ENCODE results near the gene ZBTB5. TPM values are rescaled to one million over a fixed set of nuclear protein-coding genes. Genes with fewer than 3 reads are reported as not detected.
A peak's percentile ranks its signal among the peaks of the same experiment; 100 is the strongest.

ZBTB5 gene
- total and polyA plus RNA-seq, 2 of the 13 experiments (the other 11 are each of a cell fraction or from before 2014, with no cell fraction given) = 12.5 to 20.5 TPM

DNA sequence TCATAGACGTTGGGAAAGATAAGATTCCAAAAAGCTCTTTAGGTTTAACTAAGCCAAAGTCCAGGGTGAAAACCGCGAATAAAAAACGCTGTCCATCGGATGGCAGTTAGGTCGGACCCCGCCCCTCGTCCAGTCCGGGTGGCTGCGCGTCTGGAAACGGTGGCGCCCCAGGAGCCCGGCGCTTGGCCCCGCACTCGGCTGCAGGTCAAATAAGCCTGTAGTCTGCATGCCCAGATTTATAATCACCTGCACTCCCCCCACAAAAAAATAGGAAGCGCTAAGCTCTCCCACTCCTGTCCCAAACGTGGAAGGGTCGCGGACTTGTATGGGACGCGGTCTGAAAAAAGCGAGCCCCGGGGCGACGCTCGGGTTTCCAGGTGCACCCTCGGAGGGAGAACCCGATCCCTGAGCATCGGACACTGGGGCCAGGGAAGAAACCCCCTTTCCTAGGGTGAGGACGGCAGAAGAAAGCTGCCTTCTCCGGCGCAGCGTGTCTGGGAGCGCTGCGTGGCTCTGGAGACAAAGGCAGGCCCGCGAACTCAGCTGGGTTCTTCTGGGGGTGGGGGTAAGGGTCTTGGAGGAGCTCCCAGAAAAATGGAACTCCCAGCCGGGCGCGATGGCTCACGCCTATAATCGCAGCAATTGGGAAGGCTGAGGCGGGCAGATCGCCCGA, 923 bp upstream of the ZBTB5 start (continued):
- TF ChIP-seq, protein P1, sequence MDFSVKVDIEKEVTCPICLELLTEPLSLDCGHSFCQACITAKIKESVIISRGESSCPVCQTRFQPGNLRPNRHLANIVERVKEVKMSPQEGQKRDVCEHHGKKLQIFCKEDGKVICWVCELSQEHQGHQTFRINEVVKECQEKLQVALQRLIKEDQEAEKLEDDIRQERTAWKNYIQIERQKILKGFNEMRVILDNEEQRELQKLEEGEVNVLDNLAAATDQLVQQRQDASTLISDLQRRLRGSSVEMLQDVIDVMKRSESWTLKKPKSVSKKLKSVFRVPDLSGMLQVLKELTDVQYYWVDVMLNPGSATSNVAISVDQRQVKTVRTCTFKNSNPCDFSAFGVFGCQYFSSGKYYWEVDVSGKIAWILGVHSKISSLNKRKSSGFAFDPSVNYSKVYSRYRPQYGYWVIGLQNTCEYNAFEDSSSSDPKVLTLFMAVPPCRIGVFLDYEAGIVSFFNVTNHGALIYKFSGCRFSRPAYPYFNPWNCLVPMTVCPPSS (IDR thresholded peaks at IDR 0.05) = no peak
- TF ChIP-seq, protein P2, sequence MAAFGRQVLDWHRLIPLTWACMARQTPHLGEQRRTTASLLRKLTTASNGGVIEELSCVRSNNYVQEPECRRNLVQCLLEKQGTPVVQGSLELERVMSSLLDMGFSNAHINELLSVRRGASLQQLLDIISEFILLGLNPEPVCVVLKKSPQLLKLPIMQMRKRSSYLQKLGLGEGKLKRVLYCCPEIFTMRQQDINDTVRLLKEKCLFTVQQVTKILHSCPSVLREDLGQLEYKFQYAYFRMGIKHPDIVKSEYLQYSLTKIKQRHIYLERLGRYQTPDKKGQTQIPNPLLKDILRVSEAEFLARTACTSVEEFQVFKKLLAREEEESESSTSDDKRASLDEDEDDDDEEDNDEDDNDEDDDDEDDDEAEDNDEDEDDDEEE (CRISPR knock-in tag; IDR thresholded peaks at IDR 0.05) = 0 out of 2 replicates have a peak, but pooled peaks have one; percentile 19
- TF ChIP-seq, protein P3, sequence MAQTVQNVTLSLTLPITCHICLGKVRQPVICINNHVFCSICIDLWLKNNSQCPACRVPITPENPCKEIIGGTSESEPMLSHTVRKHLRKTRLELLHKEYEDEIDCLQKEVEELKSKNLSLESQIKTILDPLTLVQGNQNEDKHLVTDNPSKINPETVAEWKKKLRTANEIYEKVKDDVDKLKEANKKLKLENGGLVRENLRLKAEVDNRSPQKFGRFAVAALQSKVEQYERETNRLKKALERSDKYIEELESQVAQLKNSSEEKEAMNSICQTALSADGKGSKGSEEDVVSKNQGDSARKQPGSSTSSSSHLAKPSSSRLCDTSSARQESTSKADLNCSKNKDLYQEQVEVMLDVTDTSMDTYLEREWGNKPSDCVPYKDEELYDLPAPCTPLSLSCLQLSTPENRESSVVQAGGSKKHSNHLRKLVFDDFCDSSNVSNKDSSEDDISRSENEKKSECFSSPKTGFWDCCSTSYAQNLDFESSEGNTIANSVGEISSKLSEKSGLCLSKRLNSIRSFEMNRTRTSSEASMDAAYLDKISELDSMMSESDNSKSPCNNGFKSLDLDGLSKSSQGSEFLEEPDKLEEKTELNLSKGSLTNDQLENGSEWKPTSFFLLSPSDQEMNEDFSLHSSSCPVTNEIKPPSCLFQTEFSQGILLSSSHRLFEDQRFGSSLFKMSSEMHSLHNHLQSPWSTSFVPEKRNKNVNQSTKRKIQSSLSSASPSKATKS (CRISPR knock-in tag; IDR thresholded peaks at IDR 0.05) = no peak
- TF ChIP-seq HNRNPUL1 (IDR thresholded peaks at IDR 0.05; ENCODE audit: low read depth, low read length) (no peak), ZIK1 (CRISPR knock-in tag; IDR thresholded peaks at IDR 0.05; ENCODE audit: borderline replicate concordance, low read depth) (no peak), KLF12 (CRISPR knock-in tag; IDR thresholded peaks at IDR 0.05; ENCODE audit: borderline replicate concordance) (no peak; the same call in 1 of the 2 replicates), ONECUT2 (CRISPR knock-in tag; IDR thresholded peaks at IDR 0.05) (no peak), RFXAP (CRISPR knock-in tag; IDR thresholded peaks at IDR 0.05; ENCODE audit: borderline replicate concordance) (no peak), ZNF530 (CRISPR knock-in tag; IDR thresholded peaks at IDR 0.05; ENCODE audit: low read depth) (no peak), ZNF777 (CRISPR knock-in tag; IDR thresholded peaks at IDR 0.05) (peak; percentile 70), MLLT10 (CRISPR knock-in tag; IDR thresholded peaks at IDR 0.05) (no peak), DR1 (CRISPR knock-in tag; IDR thresholded peaks at IDR 0.05) (no peak)
- TF ChIP-seq, protein P4, sequence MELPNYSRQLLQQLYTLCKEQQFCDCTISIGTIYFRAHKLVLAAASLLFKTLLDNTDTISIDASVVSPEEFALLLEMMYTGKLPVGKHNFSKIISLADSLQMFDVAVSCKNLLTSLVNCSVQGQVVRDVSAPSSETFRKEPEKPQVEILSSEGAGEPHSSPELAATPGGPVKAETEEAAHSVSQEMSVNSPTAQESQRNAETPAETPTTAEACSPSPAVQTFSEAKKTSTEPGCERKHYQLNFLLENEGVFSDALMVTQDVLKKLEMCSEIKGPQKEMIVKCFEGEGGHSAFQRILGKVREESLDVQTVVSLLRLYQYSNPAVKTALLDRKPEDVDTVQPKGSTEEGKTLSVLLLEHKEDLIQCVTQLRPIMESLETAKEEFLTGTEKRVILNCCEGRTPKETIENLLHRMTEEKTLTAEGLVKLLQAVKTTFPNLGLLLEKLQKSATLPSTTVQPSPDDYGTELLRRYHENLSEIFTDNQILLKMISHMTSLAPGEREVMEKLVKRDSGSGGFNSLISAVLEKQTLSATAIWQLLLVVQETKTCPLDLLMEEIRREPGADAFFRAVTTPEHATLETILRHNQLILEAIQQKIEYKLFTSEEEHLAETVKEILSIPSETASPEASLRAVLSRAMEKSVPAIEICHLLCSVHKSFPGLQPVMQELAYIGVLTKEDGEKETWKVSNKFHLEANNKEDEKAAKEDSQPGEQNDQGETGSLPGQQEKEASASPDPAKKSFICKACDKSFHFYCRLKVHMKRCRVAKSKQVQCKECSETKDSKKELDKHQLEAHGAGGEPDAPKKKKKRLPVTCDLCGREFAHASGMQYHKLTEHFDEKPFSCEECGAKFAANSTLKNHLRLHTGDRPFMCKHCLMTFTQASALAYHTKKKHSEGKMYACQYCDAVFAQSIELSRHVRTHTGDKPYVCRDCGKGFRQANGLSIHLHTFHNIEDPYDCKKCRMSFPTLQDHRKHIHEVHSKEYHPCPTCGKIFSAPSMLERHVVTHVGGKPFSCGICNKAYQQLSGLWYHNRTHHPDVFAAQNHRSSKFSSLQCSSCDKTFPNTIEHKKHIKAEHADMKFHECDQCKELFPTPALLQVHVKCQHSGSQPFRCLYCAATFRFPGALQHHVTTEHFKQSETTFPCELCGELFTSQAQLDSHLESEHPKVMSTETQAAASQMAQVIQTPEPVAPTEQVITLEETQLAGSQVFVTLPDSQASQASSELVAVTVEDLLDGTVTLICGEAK (IDR thresholded peaks at IDR 0.05) = no peak
- TF ChIP-seq, protein P4 (CRISPR knock-in tag; IDR thresholded peaks at IDR 0.05) = no peak
- TF ChIP-seq, protein P5, sequence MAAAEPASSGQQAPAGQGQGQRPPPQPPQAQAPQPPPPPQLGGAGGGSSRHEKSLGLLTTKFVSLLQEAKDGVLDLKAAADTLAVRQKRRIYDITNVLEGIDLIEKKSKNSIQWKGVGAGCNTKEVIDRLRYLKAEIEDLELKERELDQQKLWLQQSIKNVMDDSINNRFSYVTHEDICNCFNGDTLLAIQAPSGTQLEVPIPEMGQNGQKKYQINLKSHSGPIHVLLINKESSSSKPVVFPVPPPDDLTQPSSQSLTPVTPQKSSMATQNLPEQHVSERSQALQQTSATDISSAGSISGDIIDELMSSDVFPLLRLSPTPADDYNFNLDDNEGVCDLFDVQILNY (CRISPR knock-in tag; conservative IDR thresholded peaks at IDR 0.05) = no peak

Data from HepG2 (cell line).